Esophagus (tissue), 2 donors: Measurements from ENCODE around the gene FASN. TPM values are rescaled to one million over a fixed set of nuclear protein-coding genes. Genes with fewer than 3 reads are reported as not detected.
"Not testable (repeated sequence)": the region's sequence is repeated elsewhere in the genome, so short reads cannot be mapped to it uniquely, and the experiment has no call there.

Experiments used
- H3K27ac ChIP-seq, 2 donors: one replicate each; pipeline ENCODE4 v1.5.1; 2013; ENCODE audit warnings: low read depth in 2 of 2, mild to moderate bottlenecking in 2 of 2, inconsistent platforms in 1 of 2, low read length in 1 of 2, moderate library complexity in 1 of 2
- H3K27me3 ChIP-seq, 2 donors: one replicate each; pipeline ENCODE4 v1.6.1; 2013; ENCODE audit warnings: low read length in 2 of 2, control low read depth in 1 of 2, mild to moderate bottlenecking in 1 of 2; ENCODE audit not compliant: insufficient read depth in 2 of 2, control insufficient read depth in 1 of 2
- H3K36me3 ChIP-seq, 2 donors: one replicate each; pipeline ENCODE4 v1.6.1; 2013; ENCODE audit warnings: low read length in 1 of 2; ENCODE audit not compliant: control insufficient read depth in 2 of 2, insufficient read depth in 2 of 2
- H3K4me1 ChIP-seq, 2 donors: one replicate each; pipeline ENCODE4 v1.6.1; 2013; ENCODE audit warnings: low read length in 1 of 2; ENCODE audit not compliant: control insufficient read depth in 2 of 2, insufficient read depth in 2 of 2
- H3K4me3 ChIP-seq, 2 donors: one replicate each; pipeline ENCODE4 v1.5.1; 2013; ENCODE audit warnings: low read length in 2 of 2, mild to moderate bottlenecking in 2 of 2, low read depth in 1 of 2, moderate library complexity in 1 of 2
- H3K9me3 ChIP-seq, 2 donors: one replicate each; pipeline ENCODE4 v1.6.1; 2013; ENCODE audit warnings: mild to moderate bottlenecking in 2 of 2, low read depth in 1 of 2, low read length in 1 of 2, moderate library complexity in 1 of 2; ENCODE audit not compliant: control insufficient read depth in 2 of 2, insufficient read depth in 1 of 2
- WGBS, 2 donors: extraction: QIAGEN DNeasy Blood & Tissue Kit; methylation state at CpG; one replicate each; pipeline ENCODE4 v1.1.7; 2013; 5-methylcytosine and 5-hydroxymethylcytosine counted together
- polyA plus RNA-seq, 2 donors: library from polyadenylated mRNA; stranded (reverse); fragments of 200-250 nt; gene quantifications; one replicate each; pipeline ENCODE4 v1.2.3, GENCODE V29; 2013
- donor health status: healthy with polysubstance abuse.
- donor health status: Bipolar disorder and iron deficiency.

FASN gene
- 10 to 100 TPM; 92.2 to 95.9 TPM for polyA plus RNA-seq

- Histone ChIP-seq H3K4me1 (peaks cover 8 to 43% of the 10 kb centered on the region in 2 donors), H3K27me3 (no peaks in the 10 kb centered on the region), H3K36me3 (peaks cover 4 to 27% of the 10 kb centered on the region in 2 donors), H3K4me3 (peak within 1 kb of the TSS; percentile 75 to 84), H3K27ac (peak within 1 kb of the TSS; percentile 95 to 98), H3K9me3 (no peaks in the 10 kb centered on the region)
- 1% methylated on average over 58 to 124 of the region's 124 CpGs for WGBS, 2 donors
Observed at GRCh38 chr17:82098169-82098938, at the start of gene FASN. FASN (minus strand) TSS chr17:82098236; CDS start chr17:82096445, 1,791 bp downstream.

GRCh38 chr17:82146663-82147654, 48.9 kb upstream of the FASN start:
- 87 to 89% methylated on average over 18 of the region's 18 CpGs for WGBS, 2 donors
- Histone ChIP-seq H3K4me1 (peaks cover 3 to 4% of the 10 kb centered on the region in 2 donors), H3K4me3 (no peak overlapping the region), H3K27me3 (no peaks in the 10 kb centered on the region), H3K27ac (no peak overlapping the region), H3K9me3 (no peaks in the 10 kb centered on the region), H3K36me3 (no peaks in the 10 kb centered on the region)

GRCh38 chr17:82145550-82146155, 47.6 kb upstream of the FASN start:
- Histone ChIP-seq H3K9me3 (no peaks in the 10 kb centered on the region), H3K27ac (no peak overlapping the region), H3K4me1 (peaks cover 3% of the 10 kb centered on the region in 2 donors), H3K36me3 (no peaks in the 10 kb centered on the region), H3K27me3 (no peaks in the 10 kb centered on the region), H3K4me3 (no peak overlapping the region)
- WGBS, 2 donors: 92 to 94% methylated on average over 13 of the region's 13 CpGs

DNA sequence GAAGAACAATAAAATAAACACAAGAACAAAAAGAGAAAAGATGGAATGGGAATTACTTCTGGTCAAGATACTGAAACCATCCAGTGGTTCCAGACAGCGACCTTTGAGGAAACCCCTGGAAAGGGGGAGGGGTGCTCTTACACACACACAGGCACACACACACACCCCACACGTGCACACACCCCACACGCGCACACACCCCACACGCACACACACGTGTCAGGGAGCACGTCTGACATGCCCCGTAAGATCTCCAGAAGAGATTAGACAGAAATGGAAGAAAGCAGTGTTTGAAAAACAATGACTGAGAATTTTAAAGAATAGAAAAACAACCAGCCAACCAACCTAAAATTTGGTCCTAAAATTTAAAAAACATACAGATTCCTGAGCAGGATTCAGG, 45.3 kb upstream of the FASN start:
- H3K9me3 ChIP-seq: no peaks in the 10 kb centered on the region
- H3K36me3 ChIP-seq: no peaks in the 10 kb centered on the region
- peaks cover 0 to 3% of the 10 kb centered on the region in 2 donors for H3K4me1 ChIP-seq
- 90 to 91% methylated on average over 8 of the region's 8 CpGs for WGBS, 2 donors
- H3K27ac ChIP-seq: no peak overlapping the region
- H3K27me3 ChIP-seq: no peaks in the 10 kb centered on the region
- H3K4me3 ChIP-seq: no peak overlapping the region

GRCh38 chr17:82139961-82140360, 41.9 kb upstream of the FASN start:
- H3K9me3 ChIP-seq, H3K36me3 ChIP-seq, H3K27me3 ChIP-seq, H3K27ac ChIP-seq, H3K4me3 ChIP-seq, H3K4me1 ChIP-seq: not testable (repeated sequence)
- WGBS, 2 donors: 89 to 91% methylated on average over 10 of the region's 10 CpGs

DNA sequence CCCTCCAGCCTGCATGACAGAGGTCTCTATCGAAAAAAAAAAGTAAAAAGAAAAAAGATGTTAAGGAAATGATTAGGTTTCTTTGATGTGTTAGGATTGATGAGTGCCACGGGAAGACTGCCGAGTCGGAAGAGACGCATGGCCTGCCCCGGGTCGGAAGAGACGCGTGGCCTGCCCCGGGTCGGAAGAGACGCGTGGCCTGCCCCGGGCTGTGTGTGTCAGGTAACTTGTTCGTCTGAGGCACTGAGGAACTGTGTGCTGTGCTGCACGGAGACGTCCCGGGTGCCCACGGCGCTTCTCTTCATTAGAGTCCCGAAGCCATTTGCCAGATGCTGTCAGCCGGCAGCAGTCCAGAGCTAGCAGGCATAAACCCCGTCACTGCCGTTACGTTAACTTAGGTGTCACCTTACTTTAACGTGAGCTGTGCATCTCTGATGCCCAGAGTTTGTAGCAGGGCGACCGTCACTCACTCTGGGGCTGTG, 40.5 kb upstream of the FASN start:
- Histone ChIP-seq H3K9me3 (no peaks in the 10 kb centered on the region), H3K4me1 (peaks cover 2% of the 10 kb centered on the region in 2 donors), H3K27me3 (no peaks in the 10 kb centered on the region), H3K36me3 (no peaks in the 10 kb centered on the region), H3K4me3 (no peak overlapping the region), H3K27ac (no peak overlapping the region)
- 93 to 94% methylated on average over 28 of the region's 28 CpGs for WGBS, 2 donors

DNA sequence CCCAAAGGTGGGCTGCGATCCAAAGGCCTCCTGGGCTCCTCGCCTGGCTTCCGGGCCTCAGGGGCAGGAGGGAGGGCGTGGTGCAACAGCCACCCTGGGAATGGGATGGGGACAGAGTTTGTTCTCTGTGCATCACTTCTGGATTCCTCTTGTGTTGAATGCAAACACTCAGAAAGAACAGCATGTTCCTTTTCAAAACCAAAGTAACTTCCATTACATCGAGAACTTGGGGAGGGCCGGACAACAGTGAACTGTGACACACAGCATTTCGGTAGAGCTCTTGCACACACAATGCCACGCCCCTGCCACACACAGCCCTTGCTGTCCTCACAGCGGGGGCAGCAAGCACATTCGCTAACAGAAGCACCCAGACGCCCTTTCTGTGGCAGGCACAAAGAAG, 36.1 kb upstream of the FASN start:
- Histone ChIP-seq H3K9me3 (no peaks in the 10 kb centered on the region), H3K4me1 (peaks cover 2% of the 10 kb centered on the region in 2 donors), H3K36me3 (no peaks in the 10 kb centered on the region), H3K4me3 (no peak overlapping the region), H3K27me3 (no peaks in the 10 kb centered on the region), H3K27ac (peak overlapping the region; percentile 74 to 76)
- 58 to 69% methylated on average over 11 of the region's 11 CpGs for WGBS, 2 donors

GRCh38 chr17:82133166-82133953, 35.3 kb upstream of the FASN start:
- WGBS, 2 donors: 62 to 63% methylated on average over 8 of the region's 8 CpGs
- not testable (repeated sequence) for H3K27me3 ChIP-seq, H3K4me1 ChIP-seq, H3K36me3 ChIP-seq, H3K4me3 ChIP-seq, H3K9me3 ChIP-seq
- peak overlapping the region in 1 of 2 donors; percentile 42 for H3K27ac ChIP-seq

DNA sequence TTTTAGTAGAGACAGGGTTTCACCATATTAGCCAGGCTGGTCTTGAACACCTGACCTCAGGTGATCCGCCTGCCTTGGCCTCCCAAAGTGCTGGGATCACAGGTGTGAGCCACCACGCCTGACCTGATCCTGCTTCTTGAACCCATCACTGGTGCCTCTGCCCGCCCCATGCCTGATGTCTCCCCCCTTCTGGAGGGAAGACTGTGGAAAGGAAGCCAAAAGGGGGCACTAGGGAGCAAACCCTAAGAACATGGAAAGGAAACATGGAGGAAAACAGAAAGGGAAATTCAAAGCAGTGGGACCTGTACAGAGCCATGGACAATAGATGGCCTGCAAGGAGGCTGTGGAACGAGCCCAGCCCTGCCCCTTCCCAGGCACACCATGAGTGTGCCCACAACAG, 31.1 kb upstream of the FASN start:
- 92% methylated on average over 4 of the region's 4 CpGs for WGBS, 2 donors
- Histone ChIP-seq H3K36me3 (no peaks in the 10 kb centered on the region), H3K4me1 (peaks cover 0 to 2% of the 10 kb centered on the region in 2 donors), H3K4me3 (no peak overlapping the region), H3K9me3 (no peaks in the 10 kb centered on the region), H3K27ac (no peak overlapping the region), H3K27me3 (no peaks in the 10 kb centered on the region)
